HepG2 (cell line): Measurements from ENCODE around the gene ULK4. TPM values are rescaled to one million over a fixed set of nuclear protein-coding genes. Genes with fewer than 3 reads are reported as not detected.

Experiments used
- IRX3 ChIP-seq: sonication (generic); formaldehyde crosslinking; IDR thresholded peaks from 2 replicates; pipeline ENCODE4 v1.8.1; 2023; ENCODE audit warnings: mild to moderate bottlenecking, low read depth, missing genetic modification reagents, borderline replicate concordance
- KLF9 ChIP-seq: IDR thresholded peaks from 2 replicates; pipeline ENCODE4 v1.6.1; 2016; ENCODE audit warnings: low read depth
- ZFP36L1 ChIP-seq: sonication (generic); formaldehyde crosslinking; IDR thresholded peaks from 2 replicates; pipeline ENCODE4 v1.8.0; 2022; ENCODE audit warnings: mild to moderate bottlenecking, missing genetic modification reagents, moderate library complexity
- ZSCAN20 ChIP-seq: sonication (generic); formaldehyde crosslinking; IDR thresholded peaks from 2 replicates; pipeline ENCODE4 v1.4.0; 2020; ENCODE audit warnings: missing genetic modification reagents, mild to moderate bottlenecking, borderline replicate concordance
- polyA plus RNA-seq, 8 experiments: library from polyadenylated mRNA; depleted of rRNA in 3 of 8; stranded (reverse) in 7 of 8; unstranded in 1 of 8; fragments of >200 nt; fragmentation: Illumina TruSeq in 4 of 8; extraction: Trizol in 4 of 8; gene quantifications; 2 replicates each; pipeline versions ENCODE4 v1.2.1 to v1.2.3, GENCODE V29; 2011 to 2016; ENCODE audit warnings: low read depth in 4 of 8, missing spikeins in 1 of 8, mixed read lengths in 1 of 8; ENCODE audit not compliant: insufficient read depth in 1 of 8
- total RNA-seq, 5 experiments: library from RNA; depleted of rRNA; stranded (reverse); fragments of >200 nt; fragmentation: Illumina TruSeq; extraction: Trizol; gene quantifications; 2 replicates each; pipeline ENCODE4 v1.2.3, GENCODE V29; 2016; ENCODE audit warnings: low read depth in 1 of 5
- TF ChIP-seq, protein P1 (sequence below): sonication (generic); formaldehyde crosslinking; IDR thresholded peaks from 2 replicates; pipeline ENCODE4 v1.9.0; 2021; ENCODE audit warnings: mild to moderate bottlenecking, missing genetic modification reagents
- TF ChIP-seq, protein P2 (sequence below): sonication (generic); formaldehyde crosslinking; IDR thresholded peaks from 2 replicates; pipeline ENCODE4 v1.4.0; 2020; ENCODE audit warnings: mild to moderate bottlenecking, missing genetic modification reagents

ULK4 gene
- total and polyA plus RNA-seq, 2 of the 13 experiments (the other 11 are each of a cell fraction or from before 2014, with no cell fraction given) = 6.7 to 11.8 TPM

DNA sequence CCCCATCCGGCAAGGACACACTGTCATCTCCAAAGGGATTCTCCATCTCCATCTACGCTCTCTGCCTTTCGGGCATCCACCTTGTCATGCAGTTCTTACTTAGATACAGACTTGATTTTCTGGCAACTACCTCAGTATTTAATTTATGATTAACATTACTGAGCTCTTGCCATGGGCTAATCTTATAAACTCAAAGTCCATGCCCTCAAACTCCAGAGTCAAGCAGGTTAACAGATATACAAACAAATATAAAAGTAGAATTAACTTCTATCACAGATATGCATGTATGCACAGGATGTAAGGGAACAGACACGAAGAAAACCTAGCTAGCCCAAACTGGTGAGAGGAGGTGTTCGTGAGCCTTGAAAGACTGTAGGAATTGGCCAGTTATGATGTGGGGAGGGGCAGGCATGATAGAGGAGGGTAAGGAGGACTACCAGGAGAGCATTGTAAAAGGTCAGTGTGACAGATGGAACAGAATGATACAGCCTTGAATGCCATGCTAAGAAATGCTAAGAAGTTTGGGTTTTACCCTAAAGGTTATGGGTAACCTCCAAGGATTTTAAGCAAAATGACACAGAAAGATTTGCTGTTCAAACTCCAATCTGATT is 334.3 kb downstream of the ULK4 start (continued):
- TF ChIP-seq, protein P1, sequence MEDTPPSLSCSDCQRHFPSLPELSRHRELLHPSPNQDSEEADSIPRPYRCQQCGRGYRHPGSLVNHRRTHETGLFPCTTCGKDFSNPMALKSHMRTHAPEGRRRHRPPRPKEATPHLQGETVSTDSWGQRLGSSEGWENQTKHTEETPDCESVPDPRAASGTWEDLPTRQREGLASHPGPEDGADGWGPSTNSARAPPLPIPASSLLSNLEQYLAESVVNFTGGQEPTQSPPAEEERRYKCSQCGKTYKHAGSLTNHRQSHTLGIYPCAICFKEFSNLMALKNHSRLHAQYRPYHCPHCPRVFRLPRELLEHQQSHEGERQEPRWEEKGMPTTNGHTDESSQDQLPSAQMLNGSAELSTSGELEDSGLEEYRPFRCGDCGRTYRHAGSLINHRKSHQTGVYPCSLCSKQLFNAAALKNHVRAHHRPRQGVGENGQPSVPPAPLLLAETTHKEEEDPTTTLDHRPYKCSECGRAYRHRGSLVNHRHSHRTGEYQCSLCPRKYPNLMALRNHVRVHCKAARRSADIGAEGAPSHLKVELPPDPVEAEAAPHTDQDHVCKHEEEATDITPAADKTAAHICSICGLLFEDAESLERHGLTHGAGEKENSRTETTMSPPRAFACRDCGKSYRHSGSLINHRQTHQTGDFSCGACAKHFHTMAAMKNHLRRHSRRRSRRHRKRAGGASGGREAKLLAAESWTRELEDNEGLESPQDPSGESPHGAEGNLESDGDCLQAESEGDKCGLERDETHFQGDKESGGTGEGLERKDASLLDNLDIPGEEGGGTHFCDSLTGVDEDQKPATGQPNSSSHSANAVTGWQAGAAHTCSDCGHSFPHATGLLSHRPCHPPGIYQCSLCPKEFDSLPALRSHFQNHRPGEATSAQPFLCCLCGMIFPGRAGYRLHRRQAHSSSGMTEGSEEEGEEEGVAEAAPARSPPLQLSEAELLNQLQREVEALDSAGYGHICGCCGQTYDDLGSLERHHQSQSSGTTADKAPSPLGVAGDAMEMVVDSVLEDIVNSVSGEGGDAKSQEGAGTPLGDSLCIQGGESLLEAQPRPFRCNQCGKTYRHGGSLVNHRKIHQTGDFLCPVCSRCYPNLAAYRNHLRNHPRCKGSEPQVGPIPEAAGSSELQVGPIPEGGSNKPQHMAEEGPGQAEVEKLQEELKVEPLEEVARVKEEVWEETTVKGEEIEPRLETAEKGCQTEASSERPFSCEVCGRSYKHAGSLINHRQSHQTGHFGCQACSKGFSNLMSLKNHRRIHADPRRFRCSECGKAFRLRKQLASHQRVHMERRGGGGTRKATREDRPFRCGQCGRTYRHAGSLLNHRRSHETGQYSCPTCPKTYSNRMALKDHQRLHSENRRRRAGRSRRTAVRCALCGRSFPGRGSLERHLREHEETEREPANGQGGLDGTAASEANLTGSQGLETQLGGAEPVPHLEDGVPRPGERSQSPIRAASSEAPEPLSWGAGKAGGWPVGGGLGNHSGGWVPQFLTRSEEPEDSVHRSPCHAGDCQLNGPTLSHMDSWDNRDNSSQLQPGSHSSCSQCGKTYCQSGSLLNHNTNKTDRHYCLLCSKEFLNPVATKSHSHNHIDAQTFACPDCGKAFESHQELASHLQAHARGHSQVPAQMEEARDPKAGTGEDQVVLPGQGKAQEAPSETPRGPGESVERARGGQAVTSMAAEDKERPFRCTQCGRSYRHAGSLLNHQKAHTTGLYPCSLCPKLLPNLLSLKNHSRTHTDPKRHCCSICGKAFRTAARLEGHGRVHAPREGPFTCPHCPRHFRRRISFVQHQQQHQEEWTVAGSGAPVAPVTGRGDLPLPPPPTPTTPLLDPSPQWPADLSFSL (CRISPR knock-in tag) = no peak
- TF ChIP-seq IRX3 (CRISPR knock-in tag) (no peak), ZFP36L1 (CRISPR knock-in tag) (no peak), KLF9 (CRISPR knock-in tag) (no peak), ZSCAN20 (CRISPR knock-in tag) (no peak)
- TF ChIP-seq, protein P2, sequence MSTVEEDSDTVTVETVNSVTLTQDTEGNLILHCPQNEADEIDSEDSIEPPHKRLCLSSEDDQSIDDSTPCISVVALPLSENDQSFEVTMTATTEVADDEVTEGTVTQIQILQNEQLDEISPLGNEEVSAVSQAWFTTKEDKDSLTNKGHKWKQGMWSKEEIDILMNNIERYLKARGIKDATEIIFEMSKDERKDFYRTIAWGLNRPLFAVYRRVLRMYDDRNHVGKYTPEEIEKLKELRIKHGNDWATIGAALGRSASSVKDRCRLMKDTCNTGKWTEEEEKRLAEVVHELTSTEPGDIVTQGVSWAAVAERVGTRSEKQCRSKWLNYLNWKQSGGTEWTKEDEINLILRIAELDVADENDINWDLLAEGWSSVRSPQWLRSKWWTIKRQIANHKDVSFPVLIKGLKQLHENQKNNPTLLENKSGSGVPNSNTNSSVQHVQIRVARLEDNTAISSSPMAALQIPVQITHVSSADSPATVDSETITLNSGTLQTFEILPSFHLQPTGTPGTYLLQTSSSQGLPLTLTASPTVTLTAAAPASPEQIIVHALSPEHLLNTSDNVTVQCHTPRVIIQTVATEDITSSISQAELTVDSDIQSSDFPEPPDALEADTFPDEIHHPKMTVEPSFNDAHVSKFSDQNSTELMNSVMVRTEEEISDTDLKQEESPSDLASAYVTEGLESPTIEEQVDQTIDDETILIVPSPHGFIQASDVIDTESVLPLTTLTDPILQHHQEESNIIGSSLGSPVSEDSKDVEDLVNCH (CRISPR knock-in tag) = no peak
